ENCODE results near the gene DSP.

Gene DSP

DNA sequence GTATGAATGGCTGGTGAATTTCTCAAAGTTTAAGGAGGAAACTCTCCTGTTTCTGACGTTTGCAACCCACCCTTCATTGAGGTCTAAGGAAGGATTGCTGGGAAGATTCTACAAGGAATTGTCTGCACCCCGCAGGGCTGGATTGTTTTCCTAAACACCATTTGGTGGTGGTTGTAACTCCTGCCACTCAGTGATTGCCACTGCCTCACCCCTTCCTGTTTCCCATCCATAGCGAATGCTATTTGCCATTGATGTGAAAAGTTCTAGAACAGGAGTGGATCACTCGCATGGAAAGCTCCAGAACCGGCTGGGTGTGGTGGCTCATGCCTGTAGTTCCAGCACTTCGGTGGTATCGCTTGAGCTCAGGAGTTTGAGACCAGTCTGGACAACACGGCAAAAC is 8.7 kb upstream of the DSP start:
- Histone ChIP-seq H3K36me3 (ENCODE audit: control insufficient read depth in 1 of 2, insufficient read depth in 2 of 2, low read length in 2 of 2) (no peaks in the 10 kb centered on the region), H3K9me3 (ENCODE audit: control insufficient read depth in 1 of 2, low read length in 2 of 2) (no peaks in the 10 kb centered on the region), H3K27ac (ENCODE audit: low read depth, low read length) (no peak overlapping the region), H3K9ac (ENCODE audit: low read depth in 1 of 2, low read length in 2 of 2) (no peak overlapping the region), H3K4me1 (ENCODE audit: control insufficient read depth in 1 of 2, insufficient read depth in 2 of 2, low read length in 2 of 2) (peaks cover 6 to 7% of the 10 kb centered on the region in 2 donors), H3K4me3 (ENCODE audit: low read depth in 1 of 2, low read length in 2 of 2) (no peak overlapping the region), H3K27me3 (ENCODE audit: control insufficient read depth in 1 of 2, insufficient read depth in 2 of 2, low read length in 2 of 2) (peaks cover 0 to 3% of the 10 kb centered on the region in 2 donors)

DNA sequence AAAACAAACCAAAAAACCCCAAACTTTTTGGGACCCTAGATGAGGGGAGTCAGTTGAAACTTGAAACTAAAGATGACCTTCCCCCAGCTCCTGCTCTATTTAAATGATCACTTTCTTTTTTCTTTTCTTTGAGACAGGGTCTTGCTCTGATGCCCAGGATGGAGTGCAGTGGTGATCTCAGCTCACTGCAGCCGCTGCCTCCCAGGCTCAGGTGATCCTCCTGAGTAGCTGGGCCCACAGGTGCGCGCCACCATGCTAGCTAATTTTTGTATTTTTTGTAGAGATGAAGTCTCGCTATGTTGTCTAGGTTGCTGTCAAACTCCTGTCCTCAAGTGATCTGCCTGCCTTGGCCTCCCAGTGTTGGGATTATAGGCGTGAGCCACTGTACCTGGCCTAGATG is 7.3 kb upstream of the DSP start:
- Histone ChIP-seq H3K9ac (ENCODE audit: low read depth in 1 of 2, low read length in 2 of 2) (no peak overlapping the region), H3K9me3 (ENCODE audit: control insufficient read depth in 1 of 2, low read length in 2 of 2) (no peaks in the 10 kb centered on the region), H3K4me1 (ENCODE audit: control insufficient read depth in 1 of 2, insufficient read depth in 2 of 2, low read length in 2 of 2) (peaks cover 6 to 7% of the 10 kb centered on the region in 2 donors), H3K4me3 (ENCODE audit: low read depth in 1 of 2, low read length in 2 of 2) (no peak overlapping the region), H3K27me3 (ENCODE audit: control insufficient read depth in 1 of 2, insufficient read depth in 2 of 2, low read length in 2 of 2) (peaks cover 4 to 6% of the 10 kb centered on the region in 2 donors), H3K27ac (ENCODE audit: low read depth, low read length) (no peak overlapping the region), H3K36me3 (ENCODE audit: control insufficient read depth in 1 of 2, insufficient read depth in 2 of 2, low read length in 2 of 2) (no peaks in the 10 kb centered on the region)

DNA sequence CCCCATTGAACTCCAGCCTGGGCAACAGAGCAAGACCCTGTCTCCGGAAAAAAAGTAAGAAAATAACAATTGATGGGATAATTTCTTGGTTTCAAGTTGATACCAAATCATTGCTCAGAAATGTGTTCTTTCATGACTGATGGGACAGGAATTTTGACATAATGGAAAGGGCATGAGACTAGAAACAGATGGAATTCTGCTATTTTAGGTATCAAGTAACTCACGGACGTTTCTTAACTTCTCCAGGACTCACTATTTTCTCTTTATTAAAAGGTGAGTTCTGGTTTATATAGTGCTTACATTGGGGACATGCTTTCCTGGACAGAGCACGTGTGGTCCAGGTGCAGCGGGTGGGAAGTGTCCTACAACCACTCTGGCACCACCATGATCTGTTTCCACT is 6.0 kb upstream of the DSP start:
- Histone ChIP-seq H3K9ac (ENCODE audit: low read depth in 1 of 2, low read length in 2 of 2) (no peak overlapping the region), H3K27ac (ENCODE audit: low read depth, low read length) (no peak overlapping the region), H3K4me1 (ENCODE audit: control insufficient read depth in 1 of 2, insufficient read depth in 2 of 2, low read length in 2 of 2) (peaks cover 6 to 7% of the 10 kb centered on the region in 2 donors), H3K4me3 (ENCODE audit: low read depth in 1 of 2, low read length in 2 of 2) (no peak overlapping the region), H3K36me3 (ENCODE audit: control insufficient read depth in 1 of 2, insufficient read depth in 2 of 2, low read length in 2 of 2) (no peaks in the 10 kb centered on the region), H3K9me3 (ENCODE audit: control insufficient read depth in 1 of 2, low read length in 2 of 2) (no peaks in the 10 kb centered on the region), H3K27me3 (ENCODE audit: control insufficient read depth in 1 of 2, insufficient read depth in 2 of 2, low read length in 2 of 2) (peaks cover 5 to 6% of the 10 kb centered on the region in 2 donors)

DNA sequence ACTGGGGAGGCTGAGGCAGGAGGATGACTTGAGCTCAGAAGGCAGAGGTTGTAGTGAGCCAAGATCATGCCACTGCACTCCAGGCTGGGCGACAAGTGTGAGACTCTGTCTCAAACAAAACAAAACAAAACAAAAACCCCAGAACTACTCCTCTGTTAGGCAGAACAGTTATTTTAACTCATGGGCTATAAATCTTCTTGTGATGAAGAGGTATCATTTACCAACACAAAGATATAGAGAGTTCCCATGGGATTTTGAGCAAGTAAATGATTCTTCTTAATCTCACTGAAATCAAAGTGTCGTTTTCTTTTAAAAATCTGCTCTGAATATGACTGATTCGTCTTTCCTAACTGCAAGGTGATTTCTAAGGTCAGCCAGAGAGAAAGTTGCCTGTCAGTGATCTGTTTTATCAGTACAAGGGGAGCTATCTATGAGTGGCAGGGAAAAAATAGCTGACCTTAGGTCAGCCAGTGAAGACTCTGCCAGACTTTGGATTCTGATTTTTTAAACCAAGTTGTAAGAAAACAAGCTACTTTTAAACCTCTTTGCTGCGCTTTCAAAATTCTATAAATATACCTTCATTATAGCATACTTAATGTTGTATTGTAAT is 3.8 kb upstream of the DSP start:
- Histone ChIP-seq H3K36me3 (ENCODE audit: control insufficient read depth in 1 of 2, insufficient read depth in 2 of 2, low read length in 2 of 2) (no peaks in the 10 kb centered on the region), H3K4me3 (ENCODE audit: low read depth in 1 of 2, low read length in 2 of 2) (no peak overlapping the region), H3K4me1 (ENCODE audit: control insufficient read depth in 1 of 2, insufficient read depth in 2 of 2, low read length in 2 of 2) (peaks cover 3 to 4% of the 10 kb centered on the region in 2 donors), H3K9ac (ENCODE audit: low read depth in 1 of 2, low read length in 2 of 2) (no peak overlapping the region), H3K27ac (ENCODE audit: low read depth, low read length) (no peak overlapping the region), H3K9me3 (ENCODE audit: control insufficient read depth in 1 of 2, low read length in 2 of 2) (no peaks in the 10 kb centered on the region), H3K27me3 (ENCODE audit: control insufficient read depth in 1 of 2, insufficient read depth in 2 of 2, low read length in 2 of 2) (peaks cover 6 to 9% of the 10 kb centered on the region in 2 donors)

DNA sequence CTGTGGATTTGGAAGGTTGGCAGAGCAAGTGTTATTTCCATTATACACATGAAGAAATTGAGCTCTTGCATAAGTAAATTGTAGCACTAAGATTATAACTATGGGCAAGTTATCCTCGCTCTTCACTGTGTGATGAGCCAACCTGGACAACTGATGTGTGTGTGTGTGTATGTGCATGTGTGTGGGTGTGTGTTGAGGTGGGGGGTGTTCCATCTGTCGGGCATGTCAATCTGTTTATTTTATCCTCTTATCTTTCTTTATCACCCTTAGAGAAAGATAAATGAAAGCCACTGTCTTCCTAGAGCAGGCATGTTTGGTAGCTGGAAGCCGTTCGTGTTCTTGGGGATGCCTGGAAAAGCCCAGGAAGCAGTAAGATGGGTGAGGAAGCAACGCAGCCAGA is 3.0 kb upstream of the DSP start:
- no peak overlapping the region for H3K27ac ChIP-seq (ENCODE audit: low read depth, low read length)

DNA sequence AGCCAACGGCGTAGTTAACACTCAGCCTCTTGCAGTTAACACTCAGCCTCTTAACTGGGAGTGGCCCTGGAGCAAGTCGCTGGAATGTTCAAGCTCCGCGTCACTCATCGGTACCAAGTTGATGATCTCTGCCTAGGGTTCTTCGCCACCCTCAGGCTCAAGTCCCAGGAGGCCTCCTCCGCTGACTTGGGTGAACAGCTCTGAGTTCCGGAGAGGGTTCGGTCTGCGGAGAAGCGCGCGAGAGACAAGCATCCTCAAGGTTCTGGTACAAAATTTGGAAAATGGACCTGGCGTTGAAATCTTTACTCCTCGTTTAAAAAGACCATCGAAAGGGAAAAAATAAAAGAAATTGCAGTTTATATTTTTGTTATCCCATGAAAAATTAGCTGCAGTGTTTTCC is 876 bp upstream of the DSP start:
- no peaks in the 10 kb centered on the region for H3K36me3 ChIP-seq (ENCODE audit: control insufficient read depth in 1 of 2, insufficient read depth in 2 of 2, low read length in 2 of 2)
- peaks cover 6 to 9% of the 10 kb centered on the region in 2 donors for H3K27me3 ChIP-seq (ENCODE audit: control insufficient read depth in 1 of 2, insufficient read depth in 2 of 2, low read length in 2 of 2)
- no peak overlapping the region for H3K27ac ChIP-seq (ENCODE audit: low read depth, low read length)
- peak overlapping the region; percentile 76 to 86 for H3K4me3 ChIP-seq (ENCODE audit: low read depth in 1 of 2, low read length in 2 of 2)
- H3K4me1 ChIP-seq (ENCODE audit: control insufficient read depth in 1 of 2, insufficient read depth in 2 of 2, low read length in 2 of 2) = peaks cover 0 to 6% of the 10 kb centered on the region in 2 donors
- H3K9me3 ChIP-seq (ENCODE audit: control insufficient read depth in 1 of 2, low read length in 2 of 2) = no peaks in the 10 kb centered on the region
- H3K9ac ChIP-seq (ENCODE audit: low read depth in 1 of 2, low read length in 2 of 2) = peak overlapping the region in 1 of 2 donors; percentile 66

More for the DNA sequence above, 3.0 kb upstream of the DSP start:
- Histone ChIP-seq H3K4me1 (ENCODE audit: control insufficient read depth in 1 of 2, insufficient read depth in 2 of 2, low read length in 2 of 2) (no peaks in the 10 kb centered on the region), H3K9ac (ENCODE audit: low read depth in 1 of 2, low read length in 2 of 2) (no peak overlapping the region), H3K36me3 (ENCODE audit: control insufficient read depth in 1 of 2, insufficient read depth in 2 of 2, low read length in 2 of 2) (no peaks in the 10 kb centered on the region), H3K9me3 (ENCODE audit: control insufficient read depth in 1 of 2, low read length in 2 of 2) (no peaks in the 10 kb centered on the region), H3K27me3 (ENCODE audit: control insufficient read depth in 1 of 2, insufficient read depth in 2 of 2, low read length in 2 of 2) (peaks cover 6 to 9% of the 10 kb centered on the region in 2 donors), H3K4me3 (ENCODE audit: low read depth in 1 of 2, low read length in 2 of 2) (no peak overlapping the region)

DNA sequence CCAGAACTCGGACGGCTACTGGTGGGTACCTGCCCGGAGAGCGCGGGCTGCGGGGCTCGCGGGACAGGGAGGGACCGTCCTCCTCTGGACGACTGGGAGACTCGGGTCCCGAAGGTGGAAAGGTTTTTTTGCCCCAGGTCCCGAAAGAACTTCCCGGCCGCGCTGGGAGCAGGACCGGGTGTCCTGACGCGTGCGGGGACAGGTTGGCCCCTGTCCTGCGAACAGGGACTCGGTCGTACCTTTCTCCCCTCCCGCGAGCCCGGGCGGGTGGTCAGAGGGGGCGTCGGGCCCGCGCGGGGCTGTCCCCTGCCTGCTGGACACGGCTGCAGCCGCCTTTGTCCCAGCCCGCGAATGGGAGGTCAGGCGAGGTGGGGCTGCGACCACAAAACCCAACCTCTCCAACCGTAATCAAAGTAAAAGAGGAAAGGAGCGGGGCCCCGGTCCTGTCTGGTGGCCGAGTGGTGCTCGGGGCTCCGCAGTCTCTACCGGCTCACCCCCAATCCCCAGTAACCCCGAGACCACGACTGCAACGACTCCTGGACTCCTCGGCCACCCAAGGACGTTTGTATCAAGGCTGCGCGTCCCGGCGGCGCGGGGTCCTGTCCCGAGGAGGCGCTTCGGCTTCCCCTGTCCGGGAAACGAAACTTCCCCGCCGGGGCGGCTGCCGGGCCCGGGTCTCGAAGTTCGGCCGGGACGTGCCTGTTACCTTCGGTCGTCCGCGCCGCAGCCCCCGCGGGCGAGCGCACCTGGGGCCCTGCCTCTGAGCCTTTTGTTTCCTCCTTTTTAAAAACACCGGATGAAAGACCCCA is 798 bp downstream of the DSP start:
- Histone ChIP-seq H3K27me3 (ENCODE audit: control insufficient read depth in 1 of 2, insufficient read depth in 2 of 2, low read length in 2 of 2) (peaks cover 6 to 9% of the 10 kb centered on the region in 2 donors), H3K36me3 (ENCODE audit: control insufficient read depth in 1 of 2, insufficient read depth in 2 of 2, low read length in 2 of 2) (no peaks in the 10 kb centered on the region), H3K4me3 (ENCODE audit: low read depth in 1 of 2, low read length in 2 of 2) (peak overlapping the region; percentile 76 to 86), H3K9me3 (ENCODE audit: control insufficient read depth in 1 of 2, low read length in 2 of 2) (no peaks in the 10 kb centered on the region), H3K27ac (ENCODE audit: low read depth, low read length) (peak overlapping the region; percentile 96), H3K4me1 (ENCODE audit: control insufficient read depth in 1 of 2, insufficient read depth in 2 of 2, low read length in 2 of 2) (peaks cover 6 to 21% of the 10 kb centered on the region in 2 donors), H3K9ac (ENCODE audit: low read depth in 1 of 2, low read length in 2 of 2) (peak overlapping the region; percentile 82 to 98)

DNA sequence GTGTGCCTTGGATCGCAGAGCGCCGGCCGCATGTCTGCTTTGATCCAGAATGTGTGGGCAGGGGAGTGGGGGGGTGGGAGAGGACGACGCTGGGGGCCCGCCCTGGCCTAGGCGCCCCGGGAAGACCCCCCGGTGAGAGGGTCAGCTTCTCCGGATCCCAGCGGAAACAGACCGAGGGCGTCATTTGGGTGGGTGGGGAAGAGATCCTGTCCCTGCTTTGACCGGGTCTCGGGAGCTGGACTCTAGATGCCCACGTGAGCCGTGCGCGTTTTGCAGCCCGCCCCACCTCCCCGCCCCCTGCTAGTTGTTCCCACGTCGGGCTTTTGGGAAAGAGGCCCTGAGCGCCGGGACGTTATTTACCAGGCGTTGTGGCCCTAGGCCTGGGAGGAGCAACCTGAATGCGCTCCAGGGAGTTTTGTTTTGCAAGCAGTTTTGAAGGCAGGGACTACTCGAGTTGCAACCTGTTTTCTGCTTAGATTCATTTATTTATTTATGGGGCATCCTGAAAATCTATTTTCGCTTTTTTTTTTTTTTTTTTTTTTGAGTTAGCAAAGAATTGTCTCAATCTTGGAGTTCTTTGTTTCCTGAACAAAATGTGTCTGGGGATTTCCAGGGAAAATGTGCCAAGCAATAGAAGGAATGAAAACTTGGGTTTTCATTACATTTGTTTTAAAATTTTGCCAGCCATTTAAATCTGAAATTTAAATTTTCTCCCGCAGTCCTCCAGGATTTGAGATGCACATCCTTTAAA is 1.6 kb downstream of the DSP start:
- Histone ChIP-seq H3K4me1 (ENCODE audit: control insufficient read depth in 1 of 2, insufficient read depth in 2 of 2, low read length in 2 of 2) (peaks cover 8 to 26% of the 10 kb centered on the region in 2 donors), H3K9me3 (ENCODE audit: control insufficient read depth in 1 of 2, low read length in 2 of 2) (no peaks in the 10 kb centered on the region), H3K27ac (ENCODE audit: low read depth, low read length) (peak overlapping the region; percentile 96), H3K9ac (ENCODE audit: low read depth in 1 of 2, low read length in 2 of 2) (peak overlapping the region; percentile 82 to 98), H3K4me3 (ENCODE audit: low read depth in 1 of 2, low read length in 2 of 2) (peak overlapping the region; percentile 76 to 86), H3K36me3 (ENCODE audit: control insufficient read depth in 1 of 2, insufficient read depth in 2 of 2, low read length in 2 of 2) (no peaks in the 10 kb centered on the region), H3K27me3 (ENCODE audit: control insufficient read depth in 1 of 2, insufficient read depth in 2 of 2, low read length in 2 of 2) (peaks cover 6 to 9% of the 10 kb centered on the region in 2 donors)

DNA sequence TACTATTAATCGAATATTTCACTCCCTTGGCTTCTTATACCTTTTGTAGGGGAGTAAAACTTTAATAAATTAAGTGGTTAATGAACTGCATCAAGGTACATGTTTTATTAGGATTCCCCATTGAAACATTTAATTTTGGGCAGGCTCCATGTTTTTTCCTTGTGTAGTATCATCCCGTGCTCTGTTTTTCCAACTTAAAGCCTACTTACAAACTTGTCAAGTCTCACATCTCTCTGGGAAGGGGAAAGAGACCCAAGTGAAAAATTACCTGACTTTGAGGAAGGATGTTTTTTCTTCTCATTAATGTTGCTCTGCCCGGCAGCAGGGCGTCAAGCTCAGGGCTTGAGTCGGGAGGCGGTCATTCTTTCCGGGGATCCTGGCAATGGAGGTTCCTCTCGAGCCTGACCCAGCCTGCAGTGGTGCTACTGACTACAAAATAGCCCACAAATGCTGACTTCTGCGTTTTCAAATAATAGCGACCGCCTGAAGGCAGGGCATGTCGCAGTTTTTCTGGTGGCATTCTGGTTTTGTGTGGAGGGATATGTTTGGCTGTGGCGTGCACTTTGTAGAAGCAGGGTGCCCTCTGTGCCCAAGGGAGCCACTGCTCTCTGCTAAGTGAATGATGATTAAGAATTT is 2.4 kb downstream of the DSP start:
- Histone ChIP-seq H3K27me3 (ENCODE audit: control insufficient read depth in 1 of 2, insufficient read depth in 2 of 2, low read length in 2 of 2) (peaks cover 2 to 6% of the 10 kb centered on the region in 2 donors), H3K9ac (ENCODE audit: low read depth in 1 of 2, low read length in 2 of 2) (peak overlapping the region; percentile 55 to 98), H3K36me3 (ENCODE audit: control insufficient read depth in 1 of 2, insufficient read depth in 2 of 2, low read length in 2 of 2) (no peaks in the 10 kb centered on the region), H3K4me1 (ENCODE audit: control insufficient read depth in 1 of 2, insufficient read depth in 2 of 2, low read length in 2 of 2) (peaks cover 8 to 26% of the 10 kb centered on the region in 2 donors), H3K9me3 (ENCODE audit: control insufficient read depth in 1 of 2, low read length in 2 of 2) (no peaks in the 10 kb centered on the region), H3K4me3 (ENCODE audit: low read depth in 1 of 2, low read length in 2 of 2) (peak overlapping the region; percentile 76 to 86), H3K27ac (ENCODE audit: low read depth, low read length) (no peak overlapping the region)
